HEK293 (cell line): ENCODE data around the gene TMCC2.
"Not testable (repeated sequence)": the region's sequence is repeated elsewhere in the genome, so short reads cannot be mapped to it uniquely, and the experiment has no call there.

Experiments
- CTCF ChIA-PET: fragments of 350-600 bp; formaldehyde crosslinking; extraction: SDS; loops from one replicate; lab custom pipeline; 2021; ENCODE audit warnings: antibody characterized with exemption; lab: Yijun Ruan, JAX
- POLR2A ChIA-PET: fragments of 300-600 bp; formaldehyde crosslinking; extraction: SDS; loops from one replicate; lab custom pipeline; 2020; ENCODE audit warnings: antibody characterized with exemption, inconsistent platforms; lab: Yijun Ruan, JAX
- H3K27ac ChIP-seq: fragments of 200-500 bp; sonication (Bioruptor generic); 2 replicates; pipeline ENCODE4 v1.5.1; 2014; ENCODE audit warnings: low read depth, low read length, control low read depth, inconsistent platforms; ENCODE audit errors: extremely low read depth
- H3K36me3 ChIP-seq, 2 experiments: fragments of 200-500 bp in 1 of 2; sonication (Bioruptor generic) in 1 of 2; 1 replicate in 1 of 2; 2 replicates in 1 of 2; pipeline ENCODE4 v1.5.1; 2014 to 2017; ENCODE audit warnings: inconsistent platforms in 2 of 2, low read length in 2 of 2; ENCODE audit not compliant: control insufficient read depth in 2 of 2, insufficient read depth in 1 of 2
- H3K4me1 ChIP-seq: fragments of 200-500 bp; sonication (Bioruptor generic); 2 replicates; pipeline ENCODE4 v1.5.1; 2014; ENCODE audit warnings: mild to moderate bottlenecking, low read length, inconsistent platforms; ENCODE audit not compliant: control insufficient read depth, insufficient read depth
- H3K4me3 ChIP-seq: 2 replicates; pipeline ENCODE4 v1.5.1; 2011; ENCODE audit warnings: low read depth, mild to moderate bottlenecking, control low read depth, low read length, moderate library complexity
- H3K9me3 ChIP-seq: fragments of 200-500 bp; sonication (Bioruptor generic); 2 replicates; pipeline ENCODE4 v1.5.1; 2014; ENCODE audit warnings: low read depth, low read length, inconsistent platforms; ENCODE audit not compliant: control insufficient read depth, insufficient read depth
- HOXA7 ChIP-seq: sonication (generic); formaldehyde crosslinking; IDR thresholded peaks from 2 replicates; pipeline ENCODE4 v1.8.1; 2022; ENCODE audit warnings: missing genetic modification reagents, borderline replicate concordance
- SCRT1 ChIP-seq: fragments of 450-650 bp; formaldehyde crosslinking; IDR thresholded peaks from 2 replicates; pipeline ENCODE4 v1.5.1; 2016; ENCODE audit warnings: missing biosample characterization, missing genetic modification characterization, borderline replicate concordance
- SCRT2 ChIP-seq: fragments of 450-650 bp; formaldehyde crosslinking; IDR thresholded peaks from 2 replicates; pipeline ENCODE4 v1.5.1; 2016; ENCODE audit warnings: missing biosample characterization, missing genetic modification characterization
- SETDB1 ChIP-seq: IDR thresholded peaks from one replicate; pipeline ENCODE4 v1.6.1; 2017; ENCODE audit warnings: mild to moderate bottlenecking, low read length, moderate library complexity, mixed read lengths; ENCODE audit not compliant: insufficient read length
- ZBTB1 ChIP-seq: fragments of 450-650 bp; formaldehyde crosslinking; IDR thresholded peaks from 2 replicates; pipeline ENCODE4 v1.5.1; 2016; ENCODE audit warnings: missing biosample characterization, missing genetic modification characterization
- ZBTB10 ChIP-seq: fragments of 450-650 bp; formaldehyde crosslinking; IDR thresholded peaks from 2 replicates; pipeline ENCODE4 v1.5.1; 2016; ENCODE audit warnings: missing biosample characterization, missing genetic modification characterization
- ZNF366 ChIP-seq: fragments of 450-650 bp; formaldehyde crosslinking; conservative IDR thresholded peaks from 2 replicates; pipeline ENCODE4 v1.5.1; 2016; ENCODE audit warnings: missing biosample characterization, missing genetic modification characterization
- ZNF404 ChIP-seq: fragments of 450-650 bp; formaldehyde crosslinking; IDR thresholded peaks from 2 replicates; pipeline ENCODE4 v1.5.1; 2017; ENCODE audit warnings: missing biosample characterization, missing genetic modification characterization
- ZNF623 ChIP-seq: fragments of 450-650 bp; formaldehyde crosslinking; IDR thresholded peaks from 2 replicates; pipeline ENCODE4 v1.5.1; 2016; ENCODE audit warnings: missing biosample characterization, missing genetic modification characterization
- ZNF747 ChIP-seq: fragments of 450-650 bp; formaldehyde crosslinking; IDR thresholded peaks from 2 replicates; pipeline ENCODE4 v1.5.1; 2016; ENCODE audit warnings: missing biosample characterization, missing genetic modification characterization
- TF ChIP-seq, protein P1 (sequence below): fragments of 450-650 bp; formaldehyde crosslinking; IDR thresholded peaks from 2 replicates; pipeline ENCODE4 v1.5.1; 2016; ENCODE audit warnings: missing biosample characterization, missing genetic modification characterization

The TMCC2 gene

GRCh38 chr1:205230982-205231381, 3.2 kb downstream of the TMCC2 start:
- no peaks in the 10 kb centered on the region for H3K36me3 ChIP-seq
- no peak overlapping the region for H3K4me3 ChIP-seq
- POLR2A ChIA-PET: interaction anchor here (0.6 to 1.9 kb wide), 2 partner anchors 22 to 29 kb away, joined by 4 to 10 read pairs; no protein-coding TSS in a partner anchor
- peaks cover 11% of the 10 kb centered on the region for H3K4me1 ChIP-seq
- no peaks in the 10 kb centered on the region for H3K9me3 ChIP-seq
- CTCF ChIA-PET: interaction anchor here (0.8 to 10.4 kb wide), 5 partner anchors 16 to 168 kb away, joined by 3 to 253 read pairs (median 12); no protein-coding TSS in a partner anchor
- TF ChIP-seq ZNF366 (tag by site-specific recombination) (no peak), ZBTB1 (tag by site-specific recombination) (no peak), HOXA7 (CRISPR knock-in tag) (no peak), ZNF404 (tag by site-specific recombination) (no peak)
- no peak overlapping the region for H3K27ac ChIP-seq

- no peaks in the 10 kb centered on the region for H3K36me3 ChIP-seq
- no peak overlapping the region for H3K27ac ChIP-seq
- no peaks in the 10 kb centered on the region for H3K9me3 ChIP-seq
- ChIA-PET CTCF (interaction anchor here (1.3 to 10.4 kb wide), 2 partner anchors 23 to 41 kb away, joined by 5 to 253 read pairs; no protein-coding TSS in a partner anchor), POLR2A (no interaction called here)
- no peak overlapping the region for H3K4me3 ChIP-seq
- TF ChIP-seq ZBTB10 (tag by site-specific recombination): no peak
- peak; percentile 43 for TF ChIP-seq SCRT2 (tag by site-specific recombination)
- no peak for TF ChIP-seq ZNF747 (tag by site-specific recombination)
- peak; percentile 61; the same call in 1 of the 2 replicates for TF ChIP-seq SCRT1 (tag by site-specific recombination)
- TF ChIP-seq SETDB1: no peak
- no peak for TF ChIP-seq ZNF623 (tag by site-specific recombination)
- H3K4me1 ChIP-seq: no peaks in the 10 kb centered on the region
Observed at GRCh38 chr1:205232127-205232820, 4.5 kb downstream of the TMCC2 start.

DNA sequence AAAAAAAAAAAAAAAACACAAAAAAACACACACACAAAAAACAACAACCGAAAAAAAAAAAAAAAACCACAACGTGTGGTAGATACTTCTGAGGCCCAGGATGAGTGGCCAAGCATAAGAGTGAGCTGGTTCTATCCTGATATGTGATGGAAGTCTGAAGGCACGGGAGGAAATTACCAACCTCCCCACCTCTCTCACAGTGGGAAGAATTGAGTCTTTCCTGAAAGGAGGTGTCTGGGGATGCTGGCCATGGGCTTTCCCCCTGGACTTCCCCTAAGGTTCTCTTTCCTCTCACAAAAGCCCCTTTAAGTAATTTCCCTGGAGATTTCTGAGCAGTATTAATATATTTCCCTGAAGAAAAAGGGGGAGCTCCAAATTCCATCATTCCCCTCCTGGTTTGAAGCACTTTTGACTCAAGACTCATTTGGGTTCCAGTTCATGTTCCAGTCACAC, 5.2 kb downstream of the TMCC2 start:
- no peak overlapping the region for H3K4me3 ChIP-seq
- no peaks in the 10 kb centered on the region for H3K36me3 ChIP-seq
- no peaks in the 10 kb centered on the region for H3K4me1 ChIP-seq
- H3K27ac ChIP-seq: no peak overlapping the region
- no peak for TF ChIP-seq ZNF747 (tag by site-specific recombination)
- TF ChIP-seq, protein P1, sequence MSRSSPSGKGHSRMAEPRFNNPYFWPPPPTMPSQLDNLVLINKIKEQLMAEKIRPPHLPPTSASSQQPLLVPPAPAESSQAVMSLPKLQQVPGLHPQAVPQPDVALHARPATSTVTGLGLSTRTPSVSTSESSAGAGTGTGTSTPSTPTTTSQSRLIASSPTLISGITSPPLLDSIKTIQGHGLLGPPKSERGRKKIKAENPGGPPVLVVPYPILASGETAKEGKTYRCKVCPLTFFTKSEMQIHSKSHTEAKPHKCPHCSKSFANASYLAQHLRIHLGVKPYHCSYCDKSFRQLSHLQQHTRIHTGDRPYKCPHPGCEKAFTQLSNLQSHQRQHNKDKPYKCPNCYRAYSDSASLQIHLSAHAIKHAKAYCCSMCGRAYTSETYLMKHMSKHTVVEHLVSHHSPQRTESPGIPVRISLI: peak; percentile 91
- CTCF ChIA-PET: interaction anchor here (1.0 to 10.4 kb wide), 2 partner anchors 13 to 23 kb away, joined by 3 to 253 read pairs; no protein-coding TSS in a partner anchor
- POLR2A ChIA-PET: no interaction called here
- no peaks in the 10 kb centered on the region for H3K9me3 ChIP-seq

- H3K27ac ChIP-seq, H3K9me3 ChIP-seq, POLR2A ChIA-PET, H3K36me3 ChIP-seq, H3K4me3 ChIP-seq, H3K4me1 ChIP-seq: not testable (repeated sequence)
- CTCF ChIA-PET: interaction anchor here (0.6 to 10.4 kb wide), 7 partner anchors 10 to 587 kb away, joined by 3 to 253 read pairs (median 3); no protein-coding TSS in a partner anchor
Observed at GRCh38 chr1:205233986-205234385, 6.2 kb downstream of the TMCC2 start.
